Germinal center (tissue), 1 donor: Measurements from ENCODE around the gene CXCR6.

Source experiments
- DNase-seq: peaks from one replicate; pipeline ENCODE4 v3.0.0; 2012; ENCODE audit warnings: mixed read lengths, low spot score

The CXCR6 gene

DNA sequence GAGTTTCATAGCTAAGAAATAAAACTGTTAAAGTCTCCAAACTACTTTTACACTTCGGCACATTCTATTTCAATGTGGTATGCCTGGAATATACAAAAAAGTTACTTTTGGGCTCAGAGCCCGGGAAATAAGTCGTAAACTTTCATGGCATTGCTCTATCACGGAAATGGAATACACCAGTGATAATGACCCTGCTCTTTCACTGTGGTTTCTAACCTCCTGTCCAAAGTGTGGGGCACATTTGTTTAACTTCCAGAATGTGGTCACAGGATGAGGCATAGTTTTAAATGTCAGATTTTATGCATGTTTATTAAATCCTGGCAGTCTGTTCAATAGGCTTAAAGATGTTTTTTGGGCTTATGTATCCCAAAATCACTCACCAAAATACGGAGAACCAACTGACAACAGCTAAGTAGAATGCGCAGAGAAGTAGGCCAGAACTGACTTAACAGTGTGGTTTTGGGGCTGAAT lies 5.1 kb downstream of the CXCR6 start:
- no peak for DNase-seq

GRCh38 chr3:45948881-45949280 lies 5.6 kb downstream of the CXCR6 start:
- no peak for DNase-seq

DNA sequence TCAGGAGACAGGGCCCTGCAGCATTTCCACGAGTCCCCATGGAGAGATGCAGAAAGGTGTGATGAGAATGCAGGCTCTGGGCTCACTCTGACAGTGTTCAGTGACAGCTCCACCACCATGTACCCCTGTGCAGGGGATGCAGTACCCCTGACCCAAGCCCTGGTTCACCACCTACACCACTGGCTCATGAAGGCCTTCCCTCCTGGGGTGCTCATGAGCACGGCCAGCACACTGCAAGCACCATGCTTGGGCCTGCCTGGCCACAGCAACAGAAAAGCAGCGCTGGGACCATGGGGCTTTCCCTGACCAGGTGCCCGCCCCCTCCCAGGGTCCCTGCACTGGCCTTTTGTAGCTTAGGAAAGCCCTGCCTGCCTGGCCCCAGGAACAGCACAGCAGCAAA lies 6.2 kb downstream of the CXCR6 start:
- DNase-seq, result no peak

DNA sequence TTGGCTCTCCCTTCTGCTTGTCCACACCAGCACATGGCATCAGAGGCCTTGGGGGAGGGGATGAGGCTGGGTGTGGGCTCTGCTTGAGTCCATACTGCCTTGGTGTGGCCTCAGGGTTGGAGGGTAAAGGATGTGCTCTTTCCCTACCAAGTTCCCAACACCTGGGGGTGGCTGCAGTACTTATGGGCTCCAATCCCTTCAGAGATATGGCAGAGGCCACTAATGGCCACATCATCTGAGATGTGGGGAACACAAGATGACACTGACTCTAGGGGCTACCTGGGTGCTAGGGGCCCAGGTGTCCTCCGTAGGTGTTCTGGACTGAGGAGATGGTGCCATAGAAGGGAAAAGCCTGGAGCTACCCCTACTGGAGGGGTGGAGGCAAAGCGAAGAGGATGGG lies 6.9 kb downstream of the CXCR6 start:
- no peak for DNase-seq

- DNase-seq, result no peak
Measured at GRCh38 chr3:45950686-45951600, 7.7 kb downstream of the CXCR6 start.

DNA sequence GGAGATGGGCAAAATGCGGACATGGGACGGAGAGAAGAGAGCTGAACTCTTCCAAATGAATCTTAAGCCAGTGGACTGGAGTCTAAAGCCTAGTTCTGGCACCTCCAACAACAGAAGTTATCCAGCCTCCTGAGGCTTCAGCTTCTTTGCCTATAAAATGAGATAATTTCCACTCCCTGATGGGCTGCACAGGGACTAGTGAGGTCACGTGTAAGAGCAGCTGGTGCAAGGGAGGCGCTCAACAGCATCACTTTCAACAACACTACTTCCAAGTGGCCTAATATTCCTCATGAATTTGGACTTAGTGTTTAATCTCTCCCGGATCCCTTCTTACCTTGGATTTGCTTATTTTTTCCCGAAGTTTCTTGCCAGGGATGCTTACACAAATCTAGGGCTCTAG lies 8.7 kb downstream of the CXCR6 start:
- DNase-seq, result no peak

DNA sequence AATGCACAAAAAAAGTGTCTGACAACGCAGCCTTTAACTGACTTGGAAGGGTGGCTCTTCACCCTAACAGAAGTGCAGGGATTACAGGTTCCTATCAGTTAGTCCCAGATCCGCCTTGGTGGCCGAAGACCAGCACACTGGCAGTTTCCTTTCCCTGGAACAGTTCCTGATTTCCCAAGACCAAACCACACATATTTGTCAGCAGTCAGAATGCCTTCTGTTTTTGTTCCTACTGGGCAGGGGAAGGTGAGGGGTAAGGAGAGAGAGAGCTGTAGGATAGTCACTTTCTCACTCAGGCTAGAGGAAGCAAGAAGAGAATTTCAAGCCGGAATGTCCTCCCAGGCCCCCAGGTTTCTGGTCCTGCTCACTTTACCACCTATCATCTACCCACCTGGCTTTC lies 9.2 kb downstream of the CXCR6 start:
- DNase-seq, result no peak

DNA sequence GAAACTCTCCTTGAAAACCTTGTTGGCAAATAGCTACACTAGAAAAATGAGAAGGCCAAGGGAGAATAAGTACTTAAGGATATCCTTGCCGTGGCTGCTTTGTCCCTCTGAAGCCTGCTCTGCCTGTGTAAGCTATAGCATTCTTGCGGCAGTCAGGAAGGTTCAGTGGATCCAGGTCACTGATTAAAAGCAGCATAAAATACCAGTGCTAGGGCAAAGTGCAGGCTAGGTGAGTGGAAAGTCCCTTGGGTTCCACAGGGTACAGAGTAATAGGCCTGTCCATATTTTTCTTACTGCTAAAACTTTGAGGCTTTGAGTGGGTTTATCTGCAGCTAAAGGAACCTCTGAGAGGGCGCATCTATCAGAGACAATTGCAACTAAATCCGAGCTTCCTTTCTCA lies 10.3 kb downstream of the CXCR6 start:
- DNase-seq, result no peak

GRCh38 chr3:45954306-45954705 lies 11.0 kb downstream of the CXCR6 start:
- no peak for DNase-seq

- no peak for DNase-seq
Measured at GRCh38 chr3:45955017-45955647, 11.9 kb downstream of the CXCR6 start.

DNA sequence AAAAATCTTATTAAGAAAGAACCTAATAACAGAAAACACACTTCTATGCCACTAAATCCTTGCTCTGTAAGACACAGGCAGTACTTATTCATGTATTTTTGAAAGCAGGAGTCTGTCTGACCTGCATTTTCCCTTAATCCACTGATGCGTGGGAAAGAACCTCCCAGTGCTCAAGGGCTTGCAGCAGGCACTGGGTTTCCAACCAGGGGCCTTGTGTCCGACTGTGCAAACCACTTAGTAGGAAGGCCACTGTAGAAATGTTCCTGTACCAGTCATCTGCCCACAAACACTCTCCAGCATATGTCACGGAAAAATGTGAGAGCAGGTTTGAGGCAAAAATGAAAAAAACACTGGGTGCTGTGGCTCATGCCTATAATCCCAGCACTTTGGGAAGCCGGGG lies 12.4 kb downstream of the CXCR6 start:
- DNase-seq, result no peak

- DNase-seq, result no peak
Measured at GRCh38 chr3:45957586-45957985, 14.3 kb downstream of the CXCR6 start.

DNA sequence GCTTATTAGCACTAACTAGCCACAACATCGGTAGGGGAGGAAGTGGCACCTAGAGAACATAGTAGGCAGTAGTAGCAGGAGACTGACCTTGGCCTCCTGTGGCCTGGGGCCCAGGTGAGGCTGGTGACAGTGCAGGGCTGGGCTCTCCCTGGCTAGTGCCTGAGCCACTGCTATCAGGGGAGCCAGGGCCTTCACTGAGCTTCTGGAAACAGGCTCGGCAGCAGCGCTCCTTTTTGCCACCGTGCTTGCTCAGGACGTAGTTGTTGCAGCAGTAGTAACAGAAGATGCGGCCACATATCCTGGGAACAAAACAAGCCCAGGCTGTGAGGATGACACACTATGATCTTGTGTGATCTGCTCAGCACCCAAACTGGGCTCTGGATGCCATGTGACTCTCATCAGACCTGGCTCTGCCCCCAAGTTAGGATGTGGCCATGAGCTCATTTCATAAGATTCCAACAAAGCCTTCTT lies 15.1 kb downstream of the CXCR6 start:
- no peak for DNase-seq

DNA sequence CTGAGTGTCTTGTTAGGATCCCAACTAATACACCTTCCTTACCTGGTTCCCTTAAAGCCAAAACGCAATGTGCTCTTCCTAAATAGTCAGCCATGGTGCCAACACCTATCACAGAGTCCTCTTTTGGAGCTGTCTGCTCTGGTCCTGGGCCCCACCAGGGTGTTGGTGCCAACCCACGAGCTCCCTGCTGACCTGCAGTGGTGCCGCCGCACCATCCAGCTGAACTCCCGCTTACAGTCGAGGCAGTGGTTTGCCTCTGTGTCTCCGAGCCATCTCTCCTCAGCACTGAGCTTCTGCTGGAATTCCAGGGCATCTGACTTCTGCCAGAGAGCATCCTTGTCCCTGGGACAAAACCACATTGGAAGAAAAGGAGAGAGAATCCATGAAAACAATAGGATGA lies 15.9 kb downstream of the CXCR6 start:
- DNase-seq, result no peak

DNA sequence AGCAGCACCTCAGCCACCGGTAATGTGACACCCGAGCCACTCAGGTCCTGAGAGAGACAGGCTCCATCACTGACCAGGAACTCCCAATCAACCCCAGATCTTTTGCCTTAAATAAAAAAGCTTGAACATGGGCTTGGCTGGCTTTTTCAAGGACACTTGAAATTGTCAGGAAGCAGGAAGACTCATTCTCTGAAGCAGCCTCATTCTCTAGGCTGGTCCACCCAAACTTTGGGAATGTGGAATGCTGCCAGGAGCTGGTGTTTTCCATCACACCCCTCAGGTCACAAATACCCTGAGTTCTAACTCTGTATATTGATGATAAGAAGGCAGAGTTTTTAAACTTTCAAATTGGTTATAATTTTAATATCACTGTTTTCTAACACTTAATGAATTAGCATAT lies 17.0 kb downstream of the CXCR6 start:
- no peak for DNase-seq

DNA sequence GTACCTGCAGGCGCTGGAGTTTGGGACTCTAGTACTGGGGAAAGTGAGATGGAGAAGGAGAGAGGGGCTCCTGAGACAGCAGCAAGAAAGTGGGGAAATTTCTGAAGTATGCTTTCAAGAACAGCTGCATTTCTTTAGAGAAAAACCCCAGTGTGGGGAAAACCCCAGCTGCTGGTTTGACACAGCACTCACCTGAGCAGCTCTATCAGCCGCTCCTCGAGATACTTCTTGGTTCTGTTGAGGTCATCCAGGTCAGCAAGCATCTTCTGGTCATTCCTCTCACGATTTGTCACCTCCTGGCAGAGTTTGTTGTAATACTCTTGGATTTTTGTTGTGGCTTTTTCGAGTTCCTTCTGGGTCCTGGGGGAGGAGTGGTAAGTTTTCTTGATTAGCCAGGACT lies 18.8 kb downstream of the CXCR6 start:
- no peak for DNase-seq

- DNase-seq, result no peak
Measured at GRCh38 chr3:45964139-45964538, 20.9 kb downstream of the CXCR6 start.

DNA sequence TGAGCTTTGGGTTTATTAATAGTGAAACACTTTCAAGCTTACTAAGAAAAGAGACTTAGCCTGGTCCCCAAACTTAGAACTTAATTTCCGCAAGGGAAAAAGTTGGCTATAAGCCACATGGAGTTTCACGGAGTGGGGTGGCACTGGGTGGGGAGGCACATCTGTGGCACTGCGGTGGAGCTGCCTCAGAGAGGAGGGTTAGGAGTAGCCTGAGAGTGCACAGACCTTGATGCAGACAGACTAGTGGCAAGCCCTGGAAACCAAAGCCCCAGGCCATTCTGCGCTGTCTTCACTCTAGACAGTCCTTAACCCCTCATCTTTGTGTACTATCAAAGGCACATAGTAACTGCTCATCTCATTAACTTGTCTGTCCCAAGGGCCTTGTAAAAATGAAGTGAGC lies 22.0 kb downstream of the CXCR6 start:
- no peak for DNase-seq

DNA sequence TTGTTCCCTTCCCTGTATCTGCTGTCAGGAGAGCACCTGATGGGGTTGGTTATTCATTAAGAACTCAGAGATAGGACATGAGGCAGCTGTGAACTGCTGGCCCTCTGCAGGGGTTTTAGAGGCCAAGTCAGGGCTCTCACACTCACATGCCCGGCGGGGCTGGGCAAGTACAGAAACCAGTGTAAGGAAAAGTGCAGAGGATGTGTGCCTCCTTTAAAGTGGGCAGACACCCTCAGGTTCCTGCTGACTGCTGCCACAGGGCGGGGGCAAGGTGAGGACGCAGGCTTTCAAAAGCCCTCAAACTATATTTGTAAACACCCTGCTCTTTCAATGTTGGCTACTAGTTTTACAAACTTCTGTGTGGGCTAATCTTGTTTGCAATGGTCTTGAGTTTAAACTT lies 22.4 kb downstream of the CXCR6 start:
- DNase-seq, result no peak

DNA sequence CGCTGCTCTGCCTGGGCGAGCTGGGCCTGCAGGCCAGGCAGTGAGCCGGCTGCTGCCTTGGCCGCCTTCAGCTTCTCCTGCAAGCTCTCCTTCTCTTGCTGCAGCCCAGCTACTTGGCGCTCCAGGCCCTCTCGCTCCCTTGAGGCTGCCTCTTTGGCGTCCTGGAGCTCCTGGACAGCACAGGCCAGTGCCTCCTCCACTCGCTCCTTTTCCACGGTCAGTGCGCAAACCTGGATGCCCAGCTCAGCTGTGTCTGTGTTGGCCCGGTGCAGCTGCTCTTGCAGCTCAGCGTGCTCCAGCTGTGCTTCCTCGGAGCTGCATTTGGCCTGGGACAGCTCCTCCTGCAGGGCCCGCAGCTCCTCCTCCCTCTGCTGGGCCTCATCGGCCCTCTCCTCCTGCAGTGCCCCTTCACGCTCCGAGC lies 23.1 kb downstream of the CXCR6 start:
- DNase-seq, result no peak

- no peak for DNase-seq
Measured at GRCh38 chr3:45966950-45967640, 23.8 kb downstream of the CXCR6 start.

DNA sequence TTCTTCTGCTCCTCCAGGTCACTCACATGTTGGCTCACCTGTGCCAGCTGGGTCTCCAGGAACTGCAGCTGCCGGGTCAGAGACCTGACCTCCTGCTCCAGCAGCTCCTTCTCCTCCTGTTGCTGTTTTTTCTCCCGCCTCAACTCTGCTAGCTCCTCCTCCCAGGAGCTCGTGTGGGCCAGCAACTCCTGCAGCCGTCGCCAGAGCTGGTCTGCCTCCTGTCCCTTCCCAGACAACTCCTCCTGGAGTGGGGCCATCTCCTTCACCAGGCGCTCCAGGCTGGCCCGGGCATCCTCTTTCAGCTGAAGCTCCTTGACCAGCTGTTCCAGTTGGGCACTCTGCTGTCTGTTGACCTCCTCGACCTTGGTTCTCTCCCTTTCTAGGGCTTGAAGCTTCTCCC lies 24.5 kb downstream of the CXCR6 start:
- DNase-seq, result no peak

- no peak for DNase-seq
Measured at GRCh38 chr3:45968149-45968548, 24.9 kb downstream of the CXCR6 start.
